K562 (cell line): Measurements from ENCODE around the gene TCEAL9. TPM values are rescaled to one million over a fixed set of nuclear protein-coding genes. Genes with fewer than 3 reads are reported as not detected.

Experiments used
- CC2D1A ChIP-seq: fragments of 450-650 bp; IDR thresholded peaks from 2 replicates; pipeline ENCODE4 v1.6.1; 2017; ENCODE audit warnings: mild to moderate bottlenecking
- JUND ChIP-seq, 2 experiments: IDR thresholded peaks; 2 replicates in 1 of 2; 3 replicates in 1 of 2; pipeline ENCODE4 v1.6.1; 2011; ENCODE audit warnings: borderline replicate concordance in 2 of 2, low read depth in 2 of 2, low read length in 2 of 2, improper control_type of control experiment in 1 of 2, missing biosample characterization in 1 of 2, missing genetic modification characterization in 1 of 2, missing genetic modification reagents in 1 of 2
- PHF20 ChIP-seq: fragments of 450-650 bp; IDR thresholded peaks from 2 replicates; pipeline ENCODE4 v1.6.1; 2018; ENCODE audit not compliant: partially characterized antibody
- POLR3G ChIP-seq: IDR thresholded peaks from 2 replicates; pipeline ENCODE4 v1.6.1; 2011; ENCODE audit not compliant: insufficient read length, insufficient replicate concordance; ENCODE audit errors: extremely low read depth
- RBM39 ChIP-seq: fragments of 200-400 bp; formaldehyde crosslinking; optimal IDR thresholded peaks from 2 replicates; pipeline ENCODE3; 2018; ENCODE audit warnings: low read depth, low read length
- TOE1 ChIP-seq, 2 experiments: fragments of 450-650 bp in 1 of 2; sonication (generic) in 1 of 2; formaldehyde crosslinking in 1 of 2; IDR thresholded peaks; 2 replicates each; pipeline versions ENCODE4 v1.7.1 to v1.8.0; 2016 to 2022; ENCODE audit warnings: borderline replicate concordance in 2 of 2, mild to moderate bottlenecking in 2 of 2, antibody characterized with exemption in 1 of 2, inconsistent platforms in 1 of 2, low read depth in 1 of 2, missing genetic modification reagents in 1 of 2, moderate library complexity in 1 of 2
- ZNF75A ChIP-seq: fragments of 450-650 bp; formaldehyde crosslinking; IDR thresholded peaks from 2 replicates; pipeline ENCODE4 v1.4.0; 2020; ENCODE audit warnings: mild to moderate bottlenecking
- ZNF778 ChIP-seq: fragments of 450-650 bp; formaldehyde crosslinking; IDR thresholded peaks from 2 replicates; pipeline ENCODE4 v1.4.0; 2020; ENCODE audit warnings: mild to moderate bottlenecking, moderate library complexity
- ZSCAN32 ChIP-seq: fragments of 450-650 bp; formaldehyde crosslinking; IDR thresholded peaks from 2 replicates; pipeline ENCODE4 v1.4.0; 2020; ENCODE audit warnings: mild to moderate bottlenecking, moderate library complexity
- polyA plus RNA-seq, 8 experiments: library from polyadenylated mRNA; depleted of rRNA in 4 of 8; stranded (reverse) in 5 of 8; unstranded in 3 of 8; fragments of >200 nt; fragmentation: Nextera tagmentation in 2 of 8; fragmentation: Illumina TruSeq in 1 of 8; extraction: Ambion mirVana in 2 of 8; extraction: Trizol in 1 of 8; gene quantifications; 2 replicates each; pipeline versions ENCODE4 v1.2.1 to v1.2.3, GENCODE V29; 2011 to 2014; ENCODE audit warnings: inconsistent platforms in 1 of 8, missing spikeins in 1 of 8
- total RNA-seq, 7 experiments: library from RNA; depleted of rRNA in 6 of 7; stranded (reverse); fragments of >200 nt in 6 of 7; fragmentation: Illumina TruSeq in 2 of 7; extraction: Trizol in 2 of 7; gene quantifications; 2 replicates each; pipeline versions ENCODE4 v1.2.1 to v1.2.3, GENCODE V29; 2011 to 2021; ENCODE audit warnings: low replicate concordance in 1 of 7
- TF ChIP-seq, protein P1 (sequence below): sonication (generic); formaldehyde crosslinking; IDR thresholded peaks from 2 replicates; pipeline ENCODE4 v1.8.1; 2022; ENCODE audit warnings: missing genetic modification reagents
- TF ChIP-seq, protein P2 (sequence below): fragments of 450-650 bp; formaldehyde crosslinking; IDR thresholded peaks from 2 replicates; pipeline ENCODE4 v1.4.0; 2022; ENCODE audit warnings: missing genetic modification characterization

Gene TCEAL9
- total and polyA plus RNA-seq, 9 of the 15 experiments (the other 6 are each of a cell fraction or from before 2014, with no cell fraction given) = 16.2 to 106 (median 69.6) TPM

- TF ChIP-seq ZNF778 (CRISPR knock-in tag) = no peak
- TF ChIP-seq, protein P1, sequence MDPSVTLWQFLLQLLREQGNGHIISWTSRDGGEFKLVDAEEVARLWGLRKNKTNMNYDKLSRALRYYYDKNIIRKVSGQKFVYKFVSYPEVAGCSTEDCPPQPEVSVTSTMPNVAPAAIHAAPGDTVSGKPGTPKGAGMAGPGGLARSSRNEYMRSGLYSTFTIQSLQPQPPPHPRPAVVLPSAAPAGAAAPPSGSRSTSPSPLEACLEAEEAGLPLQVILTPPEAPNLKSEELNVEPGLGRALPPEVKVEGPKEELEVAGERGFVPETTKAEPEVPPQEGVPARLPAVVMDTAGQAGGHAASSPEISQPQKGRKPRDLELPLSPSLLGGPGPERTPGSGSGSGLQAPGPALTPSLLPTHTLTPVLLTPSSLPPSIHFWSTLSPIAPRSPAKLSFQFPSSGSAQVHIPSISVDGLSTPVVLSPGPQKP = no peak
- TF ChIP-seq RBM39 = no peak
- no peak for TF ChIP-seq ZNF75A (CRISPR knock-in tag)
- TF ChIP-seq ZSCAN32 (CRISPR knock-in tag) = no peak
- TF ChIP-seq, protein P2, sequence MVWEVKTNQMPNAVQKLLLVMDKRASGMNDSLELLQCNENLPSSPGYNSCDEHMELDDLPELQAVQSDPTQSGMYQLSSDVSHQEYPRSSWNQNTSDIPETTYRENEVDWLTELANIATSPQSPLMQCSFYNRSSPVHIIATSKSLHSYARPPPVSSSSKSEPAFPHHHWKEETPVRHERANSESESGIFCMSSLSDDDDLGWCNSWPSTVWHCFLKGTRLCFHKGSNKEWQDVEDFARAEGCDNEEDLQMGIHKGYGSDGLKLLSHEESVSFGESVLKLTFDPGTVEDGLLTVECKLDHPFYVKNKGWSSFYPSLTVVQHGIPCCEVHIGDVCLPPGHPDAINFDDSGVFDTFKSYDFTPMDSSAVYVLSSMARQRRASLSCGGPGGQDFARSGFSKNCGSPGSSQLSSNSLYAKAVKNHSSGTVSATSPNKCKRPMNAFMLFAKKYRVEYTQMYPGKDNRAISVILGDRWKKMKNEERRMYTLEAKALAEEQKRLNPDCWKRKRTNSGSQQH (CRISPR knock-in tag) = no peak
- no peak for TF ChIP-seq CC2D1A
- TF ChIP-seq TOE1 (IDR thresholded peaks at IDR 0.05; ENCODE audit: borderline replicate concordance) = no peak
- TF ChIP-seq TOE1 (CRISPR knock-in tag; IDR thresholded peaks at IDR 0.05; ENCODE audit: borderline replicate concordance, low read depth) = no peak
- no peak for TF ChIP-seq POLR3G
- TF ChIP-seq PHF20 = peak; percentile 67
- 0 out of 2 replicates have a peak, but pooled peaks have one; percentile 29 for TF ChIP-seq JUND (IDR thresholded peaks at IDR 0.05; ENCODE audit: borderline replicate concordance, low read depth, low read length)
- TF ChIP-seq JUND (tag; IDR thresholded peaks at IDR 0.05; ENCODE audit: borderline replicate concordance, low read depth, low read length) = no peak
- TF ChIP-seq, all 486 proteins: peak for 45
These were observed 48.1 kb downstream of the TCEAL9 start (continued) for GRCh38 chrX:103404231-103405008.
